K562 (cell line): ENCODE measurements around the gene GRIN1. TPM values are rescaled to one million over a fixed set of nuclear protein-coding genes. Genes with fewer than 3 reads are reported as not detected.

Experiments
- REST ChIP-seq, 2 experiments: fragments of 450-650 bp; formaldehyde crosslinking in 1 of 2; IDR thresholded peaks; 2 replicates each; pipeline versions ENCODE4 v1.4.0 to v1.6.1; 2014 to 2020; ENCODE audit warnings: mild to moderate bottlenecking in 2 of 2, borderline replicate concordance in 1 of 2, low read depth in 1 of 2
- polyA plus RNA-seq, 8 experiments: library from polyadenylated mRNA; depleted of rRNA in 4 of 8; stranded (reverse) in 5 of 8; unstranded in 3 of 8; fragments of >200 nt; fragmentation: Nextera tagmentation in 2 of 8; fragmentation: Illumina TruSeq in 1 of 8; extraction: Ambion mirVana in 2 of 8; extraction: Trizol in 1 of 8; gene quantifications; 2 replicates each; pipeline versions ENCODE4 v1.2.1 to v1.2.3, GENCODE V29; 2011 to 2014; ENCODE audit warnings: inconsistent platforms in 1 of 8, missing spikeins in 1 of 8
- total RNA-seq, 7 experiments: library from RNA; depleted of rRNA in 6 of 7; stranded (reverse); fragments of >200 nt in 6 of 7; fragmentation: Illumina TruSeq in 2 of 7; extraction: Trizol in 2 of 7; gene quantifications; 2 replicates each; pipeline versions ENCODE4 v1.2.1 to v1.2.3, GENCODE V29; 2011 to 2021; ENCODE audit warnings: low replicate concordance in 1 of 7

The GRIN1 gene
- total and polyA plus RNA-seq, 9 of the 15 experiments (the other 6 are each of a cell fraction or from before 2014, with no cell fraction given), result 0.03 to 0.35 (median 0.16) TPM; not detected in 6

DNA sequence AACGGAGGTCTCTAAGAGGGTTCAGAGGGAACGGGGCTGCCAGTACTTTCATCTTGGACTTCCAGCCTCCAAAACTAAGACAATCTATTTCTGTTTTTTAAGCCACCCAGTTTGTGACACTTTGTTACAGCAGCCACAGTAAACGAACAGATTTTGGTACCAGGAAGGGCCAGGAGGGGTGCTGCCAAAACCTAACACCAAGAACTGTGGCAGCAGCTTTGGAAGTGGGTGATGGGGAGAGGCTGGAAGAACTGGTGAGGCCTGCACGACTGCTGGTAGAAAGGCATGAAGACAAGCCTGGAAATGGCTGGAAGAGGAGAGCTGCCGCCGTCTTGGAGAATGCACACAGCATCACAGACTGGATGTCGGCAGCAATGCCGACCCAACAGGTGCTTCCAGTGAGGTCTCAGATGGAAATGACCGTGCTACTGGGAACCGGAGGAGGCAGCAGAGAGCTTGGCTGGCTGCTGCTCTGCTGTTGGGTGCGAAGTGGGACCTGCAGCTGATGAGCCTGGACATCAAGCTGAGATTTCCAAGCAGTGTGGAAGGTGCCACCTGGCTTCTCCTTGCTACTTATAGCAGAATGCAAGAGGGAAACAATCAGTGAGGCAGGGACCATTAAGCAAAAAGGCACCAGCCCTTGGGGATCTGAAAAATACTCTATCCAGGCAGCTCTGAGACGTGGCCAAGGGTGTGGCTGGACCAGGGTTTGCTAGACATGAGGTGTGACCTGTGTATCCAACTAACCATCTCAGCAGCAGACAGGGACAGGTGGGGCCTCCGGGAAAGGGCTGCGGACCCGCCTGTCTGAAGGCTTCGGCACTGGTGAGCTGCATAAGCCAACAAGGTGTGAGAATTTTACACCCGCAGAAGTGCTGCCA lies 37.6 kb downstream of the GRIN1 start (continued):
- TF ChIP-seq REST (IDR thresholded peaks at IDR 0.05; ENCODE audit: borderline replicate concordance) (peak; percentile 43; the same call in 1 of the 2 replicates), REST (CRISPR knock-in tag; IDR thresholded peaks at IDR 0.05; ENCODE audit: low read depth) (no peak)
